Measurements from ENCODE around the gene PKN3. TPM values are rescaled to one million over a fixed set of nuclear protein-coding genes. Genes with fewer than 3 reads are reported as not detected.

The PKN3 gene
- total and polyA plus RNA-seq, 4 donors: 0.61 to 4.2 (median 1.5) TPM

GRCh38 chr9:128654481-128654880 lies 47.8 kb upstream of the PKN3 start:
- 96% methylated on average over 1 of the region's 1 CpG for WGBS
- H3K27ac ChIP-seq (ENCODE audit: low read depth in 1 of 2, low read length in 2 of 2): no peak overlapping the region

More at GRCh38 chr9:128654481-128654880, 47.8 kb upstream of the PKN3 start:
- Histone ChIP-seq H3K9me3 (ENCODE audit: control insufficient read depth in 4 of 4, low read length in 3 of 4) (no peaks in the 10 kb centered on the region), H3K36me3 (ENCODE audit: control insufficient read depth in 4 of 4, insufficient read depth in 3 of 4, low read depth in 1 of 4, low read length in 3 of 4) (no peaks in the 10 kb centered on the region), H3K9ac (ENCODE audit: low read depth in 1 of 2, low read length in 2 of 2) (no peak overlapping the region), H3K4me3 (ENCODE audit: low read depth in 1 of 3, low read length in 3 of 3) (no peak overlapping the region), H3K4me1 (ENCODE audit: control insufficient read depth in 4 of 4, insufficient read depth in 4 of 4, low read length in 3 of 4) (peaks cover 0 to 4% (median 1%) of the 10 kb centered on the region in 4 donors), H3K27me3 (ENCODE audit: control insufficient read depth in 4 of 4, insufficient read depth in 4 of 4, low read length in 3 of 4) (no peaks in the 10 kb centered on the region)
- TF ChIP-seq MAX (IDR thresholded peaks at IDR 0.05) (no peak), SP1 (IDR thresholded peaks at IDR 0.05) (no peak), EGR1 (IDR thresholded peaks at IDR 0.05; ENCODE audit: low read depth in 2 of 2) (no peak), REST (IDR thresholded peaks at IDR 0.05) (no peak), ZBTB33 (IDR thresholded peaks at IDR 0.05) (no peak), TAF1 (conservative IDR thresholded peaks at IDR 0.05) (no peak), FOXA1 (IDR thresholded peaks at IDR 0.05) (no peak), ATF3 (IDR thresholded peaks at IDR 0.05) (no peak), JUND (IDR thresholded peaks at IDR 0.05) (no peak), FOXA2 (IDR thresholded peaks at IDR 0.05) (no peak), CTCF (IDR thresholded peaks at IDR 0.05; ENCODE audit: low read depth, low read length, missing input control) (no peak), RAD21 (IDR thresholded peaks at IDR 0.05) (no peak), RXRA (IDR thresholded peaks at IDR 0.05) (no peak), YY1 (IDR thresholded peaks at IDR 0.05) (no peak), HNF4A (conservative IDR thresholded peaks at IDR 0.05) (no peak), NR2F2 (IDR thresholded peaks at IDR 0.05) (no peak), GABPA (IDR thresholded peaks at IDR 0.05 in 1 of 2, conservative IDR thresholded peaks at IDR 0.05 in 1 of 2) (no peak)
- no peak for DNase-seq (ENCODE audit: low spot score)

Data from liver (tissue), 9 donors.